VCaP (cell line): ENCODE data around the gene TYK2.

Experiments used
- H3K27ac ChIP-seq: fragments of 450-650 bp; 2 replicates; pipeline ENCODE4 v1.5.1; 2017
- CTCF ChIP-seq: fragments of 450-650 bp; conservative IDR thresholded peaks from 2 replicates; pipeline ENCODE4 v1.5.1; 2017; ENCODE audit warnings: mild to moderate bottlenecking, moderate library complexity

The TYK2 gene

DNA sequence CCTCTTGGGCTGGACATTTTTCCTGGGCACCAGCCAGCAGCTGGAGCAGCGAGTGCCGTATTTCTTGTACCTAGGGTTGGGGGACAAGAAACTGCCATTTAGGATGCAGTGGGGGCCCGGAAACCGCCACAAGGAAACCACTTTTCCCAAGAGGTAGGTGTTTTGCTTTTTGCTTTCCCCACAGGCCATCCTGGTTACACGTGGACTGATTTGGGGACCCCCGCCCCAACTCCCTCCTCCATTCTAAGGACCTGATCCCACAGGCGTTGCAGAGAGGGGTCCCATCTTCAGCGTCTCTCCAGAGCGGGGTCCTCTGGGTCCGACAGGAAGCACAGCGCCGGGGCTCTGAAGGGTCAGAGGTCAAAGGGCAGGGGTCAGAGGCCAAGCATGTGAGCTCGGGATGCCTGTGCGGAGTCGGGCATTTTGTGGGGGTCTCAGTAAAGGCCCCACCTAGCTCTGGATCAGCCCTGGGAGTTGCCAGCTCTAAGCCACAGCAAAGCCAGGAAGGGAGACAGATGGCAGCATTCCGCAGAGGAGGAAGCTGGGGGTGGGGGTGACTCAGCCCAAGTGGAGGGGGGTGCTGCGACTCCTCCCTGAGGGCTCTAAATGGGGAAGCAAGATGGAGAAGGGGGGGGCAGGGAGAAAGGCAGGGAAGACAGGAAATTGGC, 75.1 kb downstream of the TYK2 start:
- TF ChIP-seq CTCF, result no peak
- no peak overlapping the region for H3K27ac ChIP-seq
